Measurements from ENCODE around the gene RPLP1.

DNA sequence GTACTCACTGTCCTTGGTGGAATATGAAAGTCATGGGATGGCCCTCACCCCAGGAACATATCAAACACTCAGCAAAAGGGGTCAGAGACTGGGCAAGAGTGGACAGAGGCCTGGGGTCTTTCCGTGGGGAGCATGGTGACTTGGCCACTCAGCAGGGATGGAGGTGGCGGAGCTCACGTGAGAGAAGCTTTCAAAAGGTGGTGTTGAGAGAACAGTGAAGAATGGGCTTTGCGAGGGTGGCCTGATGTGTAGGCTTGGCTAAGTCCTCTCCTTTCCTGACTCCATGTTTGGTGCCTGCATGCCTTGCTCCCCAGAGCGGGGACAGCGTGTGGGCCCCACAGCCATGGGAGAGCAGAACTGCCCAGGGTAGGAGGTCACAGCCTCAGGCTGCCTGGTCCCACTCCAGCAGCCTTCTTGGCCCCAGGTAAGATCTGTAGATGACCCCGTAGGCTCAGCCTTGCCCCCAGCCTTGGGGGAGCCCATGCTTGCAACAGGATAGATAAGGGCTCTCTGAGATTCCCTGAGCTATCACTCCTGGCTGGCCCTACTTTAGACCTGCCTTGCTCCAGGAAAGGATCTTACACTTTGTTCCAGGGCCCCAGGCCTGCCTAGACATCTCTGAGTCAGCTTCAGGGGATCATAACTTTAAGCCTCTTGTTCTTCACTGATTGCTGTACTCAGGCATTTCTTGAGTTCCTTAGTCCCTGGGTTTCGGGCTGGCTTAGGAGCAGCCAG is 17.0 kb downstream of the RPLP1 start:
- no peak for TF ChIP-seq ZNF354C (tag by site-specific recombination; IDR thresholded peaks at IDR 0.05; ENCODE audit: borderline replicate concordance, low read depth)
- no peak for TF ChIP-seq BCL11A (tag by site-specific recombination; IDR thresholded peaks at IDR 0.05; ENCODE audit: low read depth)
- no peak for TF ChIP-seq HOXA7 (CRISPR knock-in tag; IDR thresholded peaks at IDR 0.05; ENCODE audit: borderline replicate concordance)
- no peak for TF ChIP-seq ZNF776 (tag by site-specific recombination; IDR thresholded peaks at IDR 0.05; ENCODE audit: borderline replicate concordance)
- TF ChIP-seq, protein P1, sequence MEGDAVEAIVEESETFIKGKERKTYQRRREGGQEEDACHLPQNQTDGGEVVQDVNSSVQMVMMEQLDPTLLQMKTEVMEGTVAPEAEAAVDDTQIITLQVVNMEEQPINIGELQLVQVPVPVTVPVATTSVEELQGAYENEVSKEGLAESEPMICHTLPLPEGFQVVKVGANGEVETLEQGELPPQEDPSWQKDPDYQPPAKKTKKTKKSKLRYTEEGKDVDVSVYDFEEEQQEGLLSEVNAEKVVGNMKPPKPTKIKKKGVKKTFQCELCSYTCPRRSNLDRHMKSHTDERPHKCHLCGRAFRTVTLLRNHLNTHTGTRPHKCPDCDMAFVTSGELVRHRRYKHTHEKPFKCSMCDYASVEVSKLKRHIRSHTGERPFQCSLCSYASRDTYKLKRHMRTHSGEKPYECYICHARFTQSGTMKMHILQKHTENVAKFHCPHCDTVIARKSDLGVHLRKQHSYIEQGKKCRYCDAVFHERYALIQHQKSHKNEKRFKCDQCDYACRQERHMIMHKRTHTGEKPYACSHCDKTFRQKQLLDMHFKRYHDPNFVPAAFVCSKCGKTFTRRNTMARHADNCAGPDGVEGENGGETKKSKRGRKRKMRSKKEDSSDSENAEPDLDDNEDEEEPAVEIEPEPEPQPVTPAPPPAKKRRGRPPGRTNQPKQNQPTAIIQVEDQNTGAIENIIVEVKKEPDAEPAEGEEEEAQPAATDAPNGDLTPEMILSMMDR (tag by site-specific recombination; IDR thresholded peaks at IDR 0.05): no peak
- no peak for TF ChIP-seq WT1 (tag by site-specific recombination; IDR thresholded peaks at IDR 0.05)
- no peak for TF ChIP-seq ZNF112 (tag by site-specific recombination; IDR thresholded peaks at IDR 0.05)
- no peak for TF ChIP-seq OSR2 (tag by site-specific recombination; IDR thresholded peaks at IDR 0.05)
- no peak for TF ChIP-seq ZBTB21 (tag by site-specific recombination; IDR thresholded peaks at IDR 0.05)

All from HEK293 (cell line).